Measurements from ENCODE around the gene NCBP1.

NCBP1 gene

DNA sequence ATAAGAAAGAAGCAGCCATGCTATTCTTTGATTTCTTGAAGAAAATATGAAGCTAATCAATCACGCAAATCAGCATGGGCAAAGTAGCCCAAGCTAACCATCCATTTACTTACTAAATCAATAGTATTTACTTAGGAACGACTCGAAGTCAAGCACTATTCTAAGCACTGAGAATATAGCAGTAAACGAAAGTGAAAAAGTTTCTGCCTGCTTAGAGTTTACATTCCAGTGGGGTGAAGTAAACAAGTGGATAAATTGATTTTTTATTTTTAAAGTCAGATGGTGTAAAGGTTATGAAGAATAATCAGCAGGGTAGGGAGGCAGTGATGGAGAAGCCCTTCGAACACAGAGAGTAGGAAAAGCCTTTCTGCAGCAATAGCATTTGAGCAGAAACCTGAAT, 6.0 kb upstream of the NCBP1 start:
- no peak for DNase-seq

DNA sequence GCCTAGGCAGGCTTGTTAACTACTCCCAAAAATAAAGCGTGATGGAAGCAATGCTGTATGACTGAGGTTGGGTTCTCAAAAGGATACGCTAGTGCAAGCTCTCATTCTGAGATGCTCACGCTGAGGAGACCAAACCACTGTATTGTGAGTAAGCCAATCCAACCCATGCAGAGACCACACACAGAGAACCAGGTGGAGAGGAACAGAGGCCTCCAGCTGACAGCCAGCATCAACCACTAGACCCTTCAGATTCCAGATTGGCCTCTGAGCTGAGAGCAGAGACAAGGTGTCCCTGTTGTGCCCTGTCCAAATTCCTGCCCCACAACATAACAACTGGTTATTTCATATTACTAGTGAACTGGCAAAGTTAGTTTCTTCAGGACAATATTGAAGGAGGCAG, 5.0 kb upstream of the NCBP1 start:
- no peak for DNase-seq

GRCh38 chr9:97629156-97629555, 4.5 kb upstream of the NCBP1 start:
- DNase-seq = no peak

- no peak for DNase-seq
These were observed 3.0 kb upstream of the NCBP1 start for GRCh38 chr9:97630591-97630990.

- no peak for DNase-seq
These were observed 1.2 kb upstream of the NCBP1 start for GRCh38 chr9:97632248-97632984.

GRCh38 chr9:97633859-97634490, 354 bp downstream of the NCBP1 start:
- DNase-seq = no peak

GRCh38 chr9:97635026-97635425, 1.4 kb downstream of the NCBP1 start:
- no peak for DNase-seq

DNA sequence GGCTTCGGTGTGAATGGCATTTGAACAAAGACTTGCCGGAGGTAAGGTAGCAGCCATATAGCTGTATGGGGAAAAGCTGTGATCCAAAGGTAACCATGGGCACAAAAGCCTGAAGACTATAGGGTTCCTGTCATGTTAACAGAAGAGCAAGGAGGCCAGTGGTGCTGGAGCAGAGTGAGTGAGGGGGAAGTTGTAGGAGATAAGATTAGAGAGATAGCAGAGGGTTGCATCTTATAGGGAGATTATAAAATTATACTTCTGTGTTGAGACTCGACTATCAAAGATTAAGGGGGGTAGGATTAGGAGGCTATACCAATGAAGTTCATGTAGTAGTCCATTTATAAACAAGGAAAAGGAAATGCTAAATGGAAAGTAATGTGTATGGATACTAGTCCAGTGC, 3.3 kb downstream of the NCBP1 start:
- no peak for DNase-seq

DNA sequence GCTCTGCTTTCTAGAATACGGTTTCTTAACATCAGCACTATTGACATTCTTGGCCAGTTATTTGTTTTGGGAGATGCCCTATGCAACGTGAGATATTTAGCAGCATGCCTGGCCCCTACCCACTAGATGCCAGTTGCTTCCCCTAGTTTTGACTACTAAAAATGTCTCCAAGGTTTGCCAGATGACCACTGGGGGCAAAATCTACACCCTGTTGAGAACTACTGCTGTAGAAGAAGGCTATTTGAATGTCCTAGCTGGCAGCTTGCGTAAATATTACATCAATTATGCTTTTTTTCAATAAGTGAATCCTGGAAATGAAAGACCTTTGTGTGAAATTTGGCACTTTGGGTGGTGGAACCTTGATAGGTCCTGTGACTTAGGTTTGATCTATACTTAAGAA, 5.0 kb downstream of the NCBP1 start:
- no peak for DNase-seq

DNA sequence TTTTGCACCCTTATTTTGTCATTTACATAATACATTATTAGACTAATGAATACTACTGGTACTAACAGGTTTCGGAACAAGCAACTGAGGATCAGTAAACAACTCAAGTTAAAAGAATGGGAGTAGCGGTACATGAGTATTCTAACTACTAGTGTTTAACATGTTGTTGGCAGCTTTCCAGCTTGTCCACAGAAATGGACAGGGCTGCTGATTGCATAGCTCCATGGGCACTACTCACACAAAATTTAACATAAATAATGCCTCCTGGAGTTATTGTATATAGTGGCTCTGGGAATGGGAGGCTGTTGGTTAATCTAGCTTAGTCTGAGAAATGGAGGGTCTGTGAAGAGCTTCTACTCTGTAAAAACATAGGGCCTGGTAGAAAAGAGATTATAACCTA, 6.7 kb downstream of the NCBP1 start:
- DNase-seq = no peak

- no peak for DNase-seq
These were observed 12.1 kb downstream of the NCBP1 start for GRCh38 chr9:97645720-97646119.

- DNase-seq = no peak
These were observed 14.4 kb downstream of the NCBP1 start for GRCh38 chr9:97647996-97648395.

DNA sequence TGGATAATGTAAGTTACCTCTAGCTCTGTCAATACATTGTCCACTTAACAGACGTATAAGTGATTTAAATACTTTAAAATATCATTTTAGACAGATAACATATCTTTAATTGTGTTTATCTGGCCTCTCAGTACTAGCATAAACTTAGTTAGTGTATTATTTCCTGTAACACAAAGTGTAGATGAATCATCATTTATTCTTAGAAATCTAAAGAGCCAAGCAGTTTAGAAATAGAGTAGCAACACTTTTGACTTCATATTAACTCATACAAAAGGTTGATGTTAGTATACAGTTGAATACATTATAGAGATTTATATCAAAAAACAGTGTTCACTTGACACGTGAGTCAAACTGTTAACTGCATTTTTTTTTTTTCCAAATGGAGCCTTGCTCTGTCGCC, 18.0 kb downstream of the NCBP1 start:
- no peak for DNase-seq

DNA sequence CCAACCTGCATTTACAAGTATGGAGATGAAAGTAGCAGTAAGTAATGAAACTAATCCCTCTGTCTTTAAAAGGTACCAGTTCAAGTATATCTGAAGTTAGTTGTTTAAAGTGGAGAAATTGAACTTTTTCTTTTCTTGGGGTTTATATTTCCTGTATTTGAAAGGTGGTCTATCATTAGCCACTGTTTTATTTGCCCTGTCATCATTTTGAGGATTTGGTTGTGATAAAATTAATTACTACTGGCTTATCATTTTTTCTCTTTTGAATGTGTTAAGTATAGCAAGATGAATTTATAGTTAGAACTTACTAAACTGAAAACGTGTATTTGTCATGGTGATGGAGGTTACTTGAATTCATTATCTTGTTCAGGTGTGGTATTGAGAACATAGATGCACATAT, 25.1 kb downstream of the NCBP1 start:
- DNase-seq = no peak

GRCh38 chr9:97659771-97660170, 26.1 kb downstream of the NCBP1 start:
- DNase-seq = no peak

DNA sequence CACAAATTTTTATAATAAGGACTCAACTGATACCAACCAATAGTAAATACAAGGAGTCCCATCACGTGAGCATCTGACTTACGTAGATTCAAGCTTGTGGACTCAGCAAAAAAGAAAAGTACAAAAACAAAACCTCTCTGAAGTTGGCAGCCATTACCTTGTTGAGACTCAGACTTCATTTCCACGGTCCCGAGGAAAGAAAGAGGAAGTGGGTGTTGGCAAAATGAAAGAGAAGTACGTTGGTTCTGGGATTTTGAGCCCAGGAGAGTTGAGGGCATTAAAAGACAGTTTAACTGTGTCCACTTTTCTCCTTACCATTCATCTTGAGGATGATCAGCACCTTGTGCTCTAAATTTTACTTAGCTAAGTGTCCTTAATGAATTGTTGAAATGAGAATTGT, 26.7 kb downstream of the NCBP1 start:
- no peak for DNase-seq

GRCh38 chr9:97660847-97661246, 27.2 kb downstream of the NCBP1 start:
- DNase-seq = no peak

- DNase-seq = no peak
These were observed 32.1 kb downstream of the NCBP1 start for GRCh38 chr9:97665742-97666141.

- no peak for DNase-seq
These were observed 33.5 kb downstream of the NCBP1 start for GRCh38 chr9:97666907-97667686.

DNA sequence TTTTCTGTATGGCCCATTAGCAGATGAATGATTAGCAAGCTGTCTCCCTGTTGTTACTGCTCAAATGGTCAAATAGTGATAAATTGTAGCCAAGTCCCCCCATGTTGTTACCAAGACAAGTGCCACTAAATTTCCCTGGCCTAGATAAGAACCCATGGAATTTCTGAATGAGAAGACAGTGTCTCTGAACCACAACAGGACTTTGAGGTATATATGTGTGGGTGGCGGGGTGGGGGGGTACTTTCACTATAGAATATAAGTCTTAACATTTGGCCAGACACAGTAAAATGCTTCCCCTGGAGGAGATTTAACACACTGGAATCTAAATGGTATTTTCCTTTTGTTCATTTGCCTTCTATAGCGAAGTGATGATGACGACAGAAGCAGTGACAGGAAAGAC, 34.9 kb downstream of the NCBP1 start:
- no peak for DNase-seq

DNA sequence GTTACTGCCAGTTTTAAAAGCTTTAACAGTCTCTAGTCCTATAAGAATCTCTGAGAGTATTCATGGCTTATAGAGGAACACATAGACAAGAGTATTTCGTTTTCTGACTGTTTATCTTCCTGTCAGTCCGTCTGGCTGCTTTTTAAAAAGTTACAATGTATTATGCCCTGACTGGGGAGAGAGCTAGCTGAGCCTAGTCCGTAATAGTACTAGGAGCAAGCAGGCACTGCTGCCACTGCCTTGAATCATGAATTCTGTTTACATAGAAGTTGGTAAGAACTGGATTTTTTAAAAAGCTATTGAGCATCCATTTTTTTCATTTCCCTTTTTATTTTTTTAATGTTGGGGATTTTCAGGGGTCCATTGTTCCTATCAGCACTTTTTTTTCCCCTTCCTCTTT, 37.0 kb downstream of the NCBP1 start:
- DNase-seq = no peak

DNA sequence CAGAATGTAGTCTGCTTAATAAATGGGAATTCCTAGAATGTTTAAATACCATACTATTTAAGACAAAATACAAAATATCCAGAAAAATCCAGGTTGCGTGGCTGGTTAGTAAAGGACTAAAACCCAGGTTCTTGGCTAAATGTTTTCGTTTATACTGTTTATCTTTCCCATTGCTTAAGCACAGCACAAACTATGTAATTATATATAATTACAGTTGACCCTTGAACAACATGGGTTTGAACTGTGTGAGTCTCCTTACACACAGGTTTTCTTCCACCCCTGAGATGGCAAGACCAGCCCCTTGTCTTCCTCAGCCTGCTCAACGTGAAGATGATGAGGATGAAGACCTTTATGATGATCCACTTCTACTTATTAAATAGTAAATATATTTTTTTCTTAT, 38.8 kb downstream of the NCBP1 start:
- no peak for DNase-seq

DNA sequence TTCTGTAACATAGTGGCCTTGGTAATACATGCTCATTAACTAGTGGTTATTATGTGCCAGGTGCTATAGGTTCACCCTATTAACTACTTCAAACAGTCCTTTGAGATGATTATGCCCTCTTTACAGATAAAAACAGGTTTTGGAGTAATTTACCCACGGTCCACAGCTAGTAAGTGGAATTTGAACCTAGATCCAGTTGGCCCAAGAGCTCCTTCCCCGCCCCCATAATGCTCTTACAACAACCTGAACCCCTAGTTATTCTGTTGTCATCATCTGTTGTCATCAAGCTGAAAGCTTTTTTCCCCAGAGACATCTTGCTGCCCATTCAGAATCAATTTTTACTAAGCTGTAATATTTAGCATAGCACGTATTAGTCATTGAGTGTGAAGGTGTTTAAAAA, 40.3 kb downstream of the NCBP1 start:
- DNase-seq = peak in 1 of 2 experiments; percentile 26

GRCh38 chr9:97675655-97676054, 42.0 kb downstream of the NCBP1 start:
- no peak for DNase-seq

All from NCI-H1930 (cell line).